Measurements from ENCODE around the gene CNPY1. TPM values are rescaled to one million over a fixed set of nuclear protein-coding genes. Genes with fewer than 3 reads are reported as not detected.

The CNPY1 gene
- total and polyA plus RNA-seq, 2 of the 8 experiments (the other 6 are each of a cell fraction or from before 2014, with no cell fraction given), result not detected

DNA sequence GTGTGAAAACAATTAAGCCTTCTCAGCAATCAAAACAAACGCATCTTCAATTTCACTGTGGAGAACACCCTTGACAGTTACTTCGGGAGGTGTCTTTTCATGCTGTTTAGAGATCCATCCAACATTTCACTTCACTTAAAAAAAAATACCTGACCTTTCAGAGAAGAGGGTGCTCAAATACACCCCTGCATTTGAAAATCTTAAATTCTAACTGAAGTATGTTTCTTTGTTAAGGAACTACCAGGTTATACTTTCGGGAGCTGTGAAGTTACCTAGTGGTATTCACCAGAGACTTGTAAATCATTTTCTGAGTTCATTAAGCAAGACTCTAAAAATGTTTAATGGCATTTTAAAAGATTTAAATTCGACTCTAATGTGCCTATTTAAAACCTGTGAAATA lies 38.8 kb downstream of the CNPY1 start:
- Histone ChIP-seq H3K56ac (replicated peaks; ENCODE audit: insufficient read length, low read depth, low read length) (no peak overlapping the region), H2BK5ac (ENCODE audit: low read depth, low read length) (no peak overlapping the region), H3K23ac (ENCODE audit: insufficient read length) (no peak overlapping the region), H3K9me3 (ENCODE audit: insufficient read depth in 2 of 2, low read depth in 1 of 2, low read length in 1 of 2) (no peaks in the 10 kb centered on the region), H3K4me1 (replicated peaks in 1 of 4; ENCODE audit: control insufficient read depth in 3 of 4, insufficient read depth in 4 of 4, low read length in 3 of 4) (peaks cover 0 to 14% (median 2%) of the 10 kb centered on the region in 4 experiments; a peak in 5 of 7 replicates), H4K91ac (replicated peaks; ENCODE audit: insufficient read length, low read length) (no peak overlapping the region), H3K4me3 (ENCODE audit: extremely low read depth in 1 of 4, insufficient read depth in 2 of 4, low read depth in 3 of 4, low read length in 4 of 4) (no peak overlapping the region), H2BK15ac (ENCODE audit: low read length) (no peak overlapping the region), H2AFZ (ENCODE audit: low read length) (no peak overlapping the region), H3K79me1 (ENCODE audit: low read depth, low read length) (no peaks in the 10 kb centered on the region), H3K4me2 (ENCODE audit: insufficient read depth in 1 of 2, low read depth in 2 of 2, low read length in 2 of 2) (no peak overlapping the region; a peak in 1 of 4 replicates), H2BK20ac (ENCODE audit: low read length) (no peak overlapping the region), H3K9ac (replicated peaks in 1 of 4; ENCODE audit: extremely low read depth in 1 of 4, low read depth in 3 of 4, low read length in 3 of 4) (no peak overlapping the region), H3K4ac (replicated peaks; ENCODE audit: insufficient read length, low read depth, low read length) (no peak overlapping the region), H4K20me1 (replicated peaks in 1 of 2; ENCODE audit: control insufficient read depth in 1 of 2, insufficient read depth in 2 of 2, low read length in 2 of 2) (peaks cover 15 to 18% of the 10 kb centered on the region in 2 experiments), H4K5ac (ENCODE audit: insufficient read length, low read depth, low read length) (no peak overlapping the region), H3K23me2 (ENCODE audit: low read depth, low read length) (peaks cover 3% of the 10 kb centered on the region), H3K18ac (ENCODE audit: extremely low read depth, low read length) (no peak overlapping the region), H3K36me3 (ENCODE audit: control insufficient read depth in 2 of 4, insufficient read depth in 4 of 4, low read length in 3 of 4) (no peaks in the 10 kb centered on the region; a peak in 1 of 8 replicates), H4K8ac (ENCODE audit: extremely low read depth, insufficient read depth, low read length) (no peak overlapping the region), H2AK5ac (ENCODE audit: low read depth, low read length) (no peak overlapping the region), H2BK120ac (replicated peaks; ENCODE audit: low read depth, low read length) (no peak overlapping the region), H2BK12ac (ENCODE audit: low read depth, low read length) (no peak overlapping the region), H3K27me3 (replicated peaks in 1 of 4; ENCODE audit: control insufficient read depth in 3 of 4, extremely low read depth in 1 of 4, insufficient read depth in 3 of 4, low read length in 3 of 4) (peaks cover 71 to 98% (median 85%) of the 10 kb centered on the region in 4 experiments), H3K27ac (ENCODE audit: low read depth, low read length) (no peak overlapping the region), H3K14ac (ENCODE audit: insufficient read length) (no peak overlapping the region), H3K79me2 (ENCODE audit: control insufficient read depth in 1 of 2, insufficient read depth in 2 of 2, low read length in 2 of 2) (no peaks in the 10 kb centered on the region)
- CTCF ChIA-PET (ENCODE audit: partially characterized antibody), result interaction anchor here (0.7 to 1.2 kb wide), 5 partner anchors 12 to 1508 kb away, joined by 3 to 5 read pairs (median 3); no protein-coding TSS in a partner anchor
- DNase-seq (ENCODE audit: low read depth in 1 of 2, low spot score in 2 of 2), result no peak
- POLR2A ChIA-PET (ENCODE audit: partially characterized antibody), result no interaction called here
- WGBS, 2 experiments (ENCODE audit: extremely low coverage in 1 of 2, insufficient coverage in 1 of 2, insufficient read length in 1 of 2, insufficient replicate concordance in 2 of 2, low coverage in 1 of 2, low lambda C conversion rate in 2 of 2, missing lambda C conversion rate in 1 of 2), result 10% methylated on average over 4 of the region's 4 CpGs; no CpG with 5 or more reads in 1 of the 2 experiments
- no peak for FAIRE-seq
- no peak for TF ChIP-seq RAD21 (IDR thresholded peaks at IDR 0.05 in 1 of 2, conservative IDR thresholded peaks at IDR 0.05 in 1 of 2; ENCODE audit: low read depth in 2 of 2, low read length in 2 of 2)
- no peak for TF ChIP-seq EP300 (IDR thresholded peaks at IDR 0.05; ENCODE audit: borderline replicate concordance in 1 of 2, low read depth in 2 of 2, low read length in 2 of 2)
- TF ChIP-seq SUZ12 (IDR thresholded peaks at IDR 0.05; ENCODE audit: low read length), result no peak
- TF ChIP-seq, protein P1, sequence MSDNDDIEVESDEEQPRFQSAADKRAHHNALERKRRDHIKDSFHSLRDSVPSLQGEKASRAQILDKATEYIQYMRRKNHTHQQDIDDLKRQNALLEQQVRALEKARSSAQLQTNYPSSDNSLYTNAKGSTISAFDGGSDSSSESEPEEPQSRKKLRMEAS (IDR thresholded peaks at IDR 0.05), result no peak
- no peak for TF ChIP-seq NANOG (IDR thresholded peaks at IDR 0.05; ENCODE audit: insufficient read depth, low read depth, low read length, poor library complexity, severe bottlenecking)
- no peak for TF ChIP-seq NRF1 (IDR thresholded peaks at IDR 0.05; ENCODE audit: low read depth, low read length)
- TF ChIP-seq SP4 (IDR thresholded peaks at IDR 0.05; ENCODE audit: low read length), result no peak
- no peak for TF ChIP-seq SRF (IDR thresholded peaks at IDR 0.05; ENCODE audit: low read depth, low read length)
- no peak for TF ChIP-seq RNF2 (IDR thresholded peaks at IDR 0.05; ENCODE audit: borderline replicate concordance, low read depth, low read length, missing control alignments, poor library complexity, severe bottlenecking)
- no peak for TF ChIP-seq TCF12 (IDR thresholded peaks at IDR 0.05; ENCODE audit: low read depth, low read length)
- TF ChIP-seq SIRT6 (IDR thresholded peaks at IDR 0.05; ENCODE audit: low read length), result no peak
- TF ChIP-seq FOSL1 (IDR thresholded peaks at IDR 0.05; ENCODE audit: insufficient read depth, low read depth, low read length), result no peak
- no peak for TF ChIP-seq EZH2 (IDR thresholded peaks at IDR 0.05; ENCODE audit: low read depth, low read length, severe bottlenecking)

Measured in H1 (cell line).